ENCODE data around the gene IMMT.
"Not testable (repeated sequence)": the region's sequence is repeated elsewhere in the genome, so short reads cannot be mapped to it uniquely, and the experiment has no call there.

Gene IMMT

DNA sequence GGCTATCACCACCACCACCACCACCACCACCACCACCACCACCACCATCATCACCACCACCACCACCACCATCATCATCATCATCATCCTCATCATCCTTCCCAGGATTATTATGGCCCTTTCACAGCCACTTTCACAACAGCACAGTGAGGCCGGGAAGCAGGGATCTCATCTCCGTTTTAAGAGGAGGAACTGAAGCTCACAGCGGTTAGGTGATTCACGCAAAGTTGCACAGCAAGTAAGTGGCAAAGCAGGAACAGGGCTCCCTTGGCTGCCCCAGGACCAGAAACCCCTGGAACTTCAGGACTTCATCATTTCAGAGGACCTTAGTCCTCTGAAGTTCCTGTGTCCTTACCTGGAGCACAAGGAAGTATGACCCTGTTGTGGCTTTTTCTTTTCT lies 30.8 kb upstream of the IMMT start:
- no peak for DNase-seq (ENCODE audit: low read depth)

DNA sequence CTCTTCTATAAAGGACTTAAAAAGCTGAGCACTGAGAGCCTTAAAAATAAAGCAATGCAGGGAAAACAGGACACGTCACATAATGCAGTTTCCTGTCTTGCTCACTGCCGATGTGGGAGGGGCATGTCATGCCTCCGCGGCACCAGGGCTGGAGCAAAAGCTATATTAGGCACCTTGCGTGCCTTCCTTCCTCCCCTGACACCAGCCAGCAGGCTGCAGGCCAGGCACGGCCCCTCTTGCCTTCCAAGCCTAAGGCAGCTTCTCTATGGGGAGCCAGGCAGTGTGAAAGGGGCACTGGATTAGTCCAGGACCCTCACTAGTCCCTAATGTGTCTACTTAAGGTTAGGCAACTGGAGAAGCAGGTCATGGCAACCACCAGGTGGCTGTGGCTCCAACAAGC lies 30.3 kb upstream of the IMMT start:
- DNase-seq (ENCODE audit: low read depth) = no peak

DNA sequence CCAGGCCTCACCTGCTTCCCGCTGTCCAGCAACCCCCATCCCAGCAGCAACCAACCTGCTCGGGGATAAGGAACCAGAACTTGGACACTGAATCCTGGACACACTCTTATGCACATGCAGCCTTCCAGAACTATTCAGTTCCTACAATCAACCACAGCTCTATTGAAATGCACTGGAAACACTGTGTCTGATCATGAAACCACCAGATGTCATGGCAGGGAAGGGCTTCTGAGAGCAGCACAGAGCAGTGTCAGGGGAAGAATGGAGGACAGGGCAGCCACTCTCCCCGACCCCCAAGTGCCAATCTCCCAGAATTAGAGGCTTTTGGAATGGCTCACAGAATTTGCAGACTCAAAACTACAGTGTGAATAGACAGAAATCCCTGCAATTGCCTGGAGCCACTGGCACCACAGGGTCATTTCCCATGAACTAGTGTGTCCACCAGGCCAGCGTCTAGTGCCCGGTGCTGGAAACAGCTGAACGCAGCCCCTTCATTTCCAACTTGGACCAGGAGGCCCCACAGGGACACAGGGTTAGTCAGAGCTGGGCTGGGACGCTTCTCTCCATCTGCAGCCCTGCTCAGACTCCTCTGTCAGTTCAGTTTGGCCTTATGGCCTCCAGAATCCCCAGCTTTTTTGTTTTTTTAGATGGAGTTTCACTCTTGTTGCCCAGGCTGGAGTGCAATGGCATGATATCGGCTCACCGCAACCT lies 29.5 kb upstream of the IMMT start:
- no peak for DNase-seq (ENCODE audit: low read depth)

DNA sequence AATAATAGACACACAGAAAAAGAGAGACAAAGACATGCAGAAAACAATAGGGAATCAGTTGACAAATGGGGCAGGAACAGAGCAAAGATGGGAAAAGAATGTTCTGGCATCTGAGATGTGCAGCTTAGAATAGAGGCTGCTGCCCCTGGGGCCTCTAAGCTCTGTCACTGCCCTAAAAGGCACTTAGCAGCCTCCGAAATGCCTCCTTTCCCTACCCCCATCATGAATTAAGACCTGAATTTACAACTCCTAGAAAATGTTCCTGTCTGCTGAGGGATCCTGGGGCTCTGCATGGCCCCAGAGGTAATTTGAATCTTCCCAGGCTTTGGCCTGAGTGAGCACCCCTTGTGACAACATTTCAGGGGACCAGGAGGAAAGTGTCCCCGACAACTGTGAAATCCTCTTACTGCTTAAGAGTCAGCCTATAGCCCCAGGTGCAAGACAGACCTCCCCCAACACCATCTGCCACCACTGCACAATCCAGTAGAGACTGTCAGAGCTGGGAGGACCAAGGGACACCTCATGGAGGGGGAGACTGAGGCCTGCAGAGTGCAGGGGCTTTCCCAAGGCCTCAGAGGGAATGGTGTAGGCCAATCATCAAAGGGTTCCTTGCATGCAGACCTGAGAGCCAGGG lies 28.8 kb upstream of the IMMT start:
- DNase-seq (ENCODE audit: low read depth) = no peak

DNA sequence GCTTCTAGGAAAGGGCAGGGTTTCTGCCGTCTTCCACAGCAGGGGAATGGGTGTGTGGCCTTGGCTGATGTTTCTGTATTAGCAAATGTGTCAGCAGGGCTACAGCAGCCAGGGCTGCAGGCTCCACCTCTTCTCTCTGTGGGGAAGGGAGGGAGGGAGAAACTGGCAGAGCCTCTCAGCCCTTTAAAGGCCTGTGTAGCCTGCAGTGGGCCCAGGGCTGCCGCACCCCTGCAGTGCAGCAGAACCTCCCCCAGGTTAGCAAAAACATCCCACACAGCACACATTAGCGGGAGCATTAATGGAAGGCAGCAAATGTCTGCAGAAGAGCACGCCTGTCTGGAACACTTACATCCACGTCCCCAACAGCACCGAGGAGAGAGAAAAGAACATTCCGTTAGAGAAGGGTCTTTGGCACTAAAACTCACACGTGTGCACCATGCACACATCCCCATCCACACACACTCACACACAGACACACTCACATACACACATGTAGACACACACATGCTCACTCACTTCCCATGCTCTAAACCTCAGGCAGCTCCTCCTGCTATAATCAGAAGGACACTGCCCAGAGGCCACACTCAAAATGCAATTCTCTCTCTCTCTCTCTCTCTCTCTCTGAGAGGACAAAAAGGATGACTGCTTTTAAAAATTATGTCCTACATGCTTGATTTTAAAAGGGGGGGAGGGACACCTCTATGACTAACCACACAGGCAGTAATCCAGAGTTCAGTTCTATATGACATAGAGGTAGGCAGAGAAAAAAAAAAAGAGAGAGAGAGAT lies 28.1 kb upstream of the IMMT start:
- DNase-seq (ENCODE audit: low read depth) = peak; percentile 61

DNA sequence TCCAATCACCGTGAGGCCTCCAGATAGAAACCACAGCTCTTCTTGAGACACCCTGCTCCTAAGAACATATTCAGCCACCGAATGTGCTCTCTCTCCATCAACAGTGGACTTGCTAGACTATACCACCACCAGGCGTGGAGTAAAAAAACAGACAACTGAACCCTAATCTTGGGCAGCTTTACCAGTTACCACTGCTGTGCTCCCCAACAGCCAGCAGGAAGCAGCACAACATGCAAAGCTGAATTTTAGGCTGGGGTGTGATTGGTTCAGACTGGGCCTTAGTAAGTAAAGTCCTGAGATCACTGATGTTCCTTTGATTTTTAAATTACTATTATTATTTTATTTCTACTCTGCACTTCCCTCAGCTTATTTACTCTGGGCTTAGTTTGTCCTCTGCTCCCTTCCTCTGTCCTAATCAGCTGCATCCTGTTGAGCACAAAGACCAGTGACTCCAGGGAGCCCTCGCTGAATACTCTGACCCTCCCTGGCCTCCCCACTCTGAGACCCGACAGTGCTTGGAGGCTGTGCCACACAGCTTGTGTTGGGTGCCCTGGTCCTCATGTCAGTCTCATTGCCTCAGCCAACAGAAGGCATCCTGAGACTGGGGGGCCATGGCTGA lies 25.9 kb upstream of the IMMT start:
- peak; percentile 57 for DNase-seq (ENCODE audit: low read depth)

DNA sequence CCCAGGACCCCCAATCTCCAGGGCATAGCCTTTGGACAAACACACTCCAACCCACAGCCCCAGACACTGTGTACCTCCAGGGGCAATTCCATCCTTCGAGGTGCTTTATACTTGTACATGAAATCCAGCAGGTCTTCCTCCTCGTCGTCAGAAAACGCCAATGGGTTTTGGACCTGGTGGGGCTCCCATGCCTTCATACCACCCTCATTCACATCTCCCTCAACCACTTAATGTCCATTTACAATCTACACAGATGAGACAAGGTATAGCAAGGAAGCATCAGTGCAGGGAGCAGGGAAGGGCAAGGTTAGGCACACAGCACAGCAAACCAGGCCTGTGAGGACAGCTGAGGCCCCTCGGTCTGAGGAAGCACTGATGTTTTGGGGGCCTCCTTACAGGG lies 24.6 kb upstream of the IMMT start:
- no peak for DNase-seq (ENCODE audit: low read depth)

DNA sequence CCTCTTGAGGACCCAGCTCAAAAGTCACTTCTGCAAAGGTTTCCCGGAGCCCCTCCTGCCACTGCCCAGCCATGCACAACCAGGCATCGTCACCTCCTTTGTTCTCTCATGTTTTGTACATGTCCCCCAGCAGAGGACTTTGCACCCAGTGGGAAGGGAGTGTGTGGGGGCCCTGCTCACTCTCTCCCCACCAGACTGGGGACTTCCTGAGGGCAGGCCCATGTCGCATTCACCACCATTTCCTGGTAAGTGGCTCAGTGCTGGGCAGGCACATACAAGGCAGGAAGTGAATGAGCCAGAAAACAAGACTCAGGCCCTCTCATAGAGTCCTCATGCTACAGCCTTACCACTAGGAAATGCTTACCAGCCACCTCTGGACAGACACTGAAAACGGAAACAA lies 22.9 kb upstream of the IMMT start:
- no peak for DNase-seq (ENCODE audit: low read depth)

DNA sequence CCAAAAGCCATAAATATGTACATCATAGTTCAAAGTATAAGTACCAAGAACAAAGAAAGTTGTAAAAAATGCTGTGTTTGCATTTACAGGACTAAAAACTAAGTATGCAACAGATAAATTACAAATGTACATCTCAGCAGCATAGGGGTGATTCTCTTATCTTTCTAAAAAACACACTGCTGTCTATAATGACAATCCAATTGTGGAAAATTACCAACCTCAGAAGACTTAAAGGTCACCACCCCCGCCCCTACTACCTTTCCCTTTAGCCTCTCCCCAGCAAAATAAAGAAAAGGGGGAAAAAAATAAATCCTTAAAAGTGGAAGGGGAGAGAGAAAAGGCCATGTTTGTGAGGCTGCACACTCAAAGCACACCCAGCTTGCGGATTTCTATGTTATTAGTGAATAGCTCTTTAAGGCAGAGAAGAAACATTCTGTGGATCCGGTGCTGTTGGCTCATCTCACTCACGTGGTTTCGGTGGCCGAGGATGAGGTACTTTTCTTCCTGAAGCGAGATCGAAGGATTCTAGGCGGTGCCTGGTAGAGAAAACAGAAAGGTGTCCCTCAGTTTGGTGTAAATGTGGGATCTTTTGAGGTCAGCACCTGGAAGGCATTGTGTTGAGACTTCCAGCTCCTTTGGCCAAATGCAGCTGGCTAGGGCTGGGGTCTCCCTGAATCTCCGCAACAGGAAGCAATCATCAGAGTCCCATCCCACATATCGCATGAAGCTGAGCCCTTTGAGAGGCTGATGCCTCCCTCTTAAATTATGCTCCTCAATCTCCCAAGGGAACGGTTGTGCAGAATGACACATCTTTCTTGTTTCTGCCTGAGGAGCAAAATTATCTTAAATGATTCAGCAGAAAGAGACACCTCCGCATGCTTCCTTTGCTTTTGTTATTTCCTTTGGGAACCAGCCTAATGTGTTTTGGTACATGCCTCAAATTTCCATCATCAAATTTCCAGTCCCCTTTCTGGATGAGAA lies 21.6 kb upstream of the IMMT start:
- DNase-seq (ENCODE audit: low read depth) = no peak

DNA sequence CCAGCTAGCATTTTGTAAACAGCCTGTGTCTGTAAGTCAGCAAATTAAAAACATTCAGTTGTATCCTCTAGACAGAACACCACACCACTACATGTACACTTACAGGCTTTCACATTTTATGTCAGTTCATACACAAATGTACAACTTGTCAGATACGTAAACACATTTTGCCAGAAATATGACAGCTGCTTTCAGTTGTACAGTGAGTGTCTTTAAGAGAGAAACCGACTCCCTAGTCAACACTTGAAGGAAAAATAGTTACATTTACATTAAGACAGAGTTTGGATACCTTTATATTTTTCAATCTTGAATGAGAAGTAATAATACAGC lies 19.2 kb upstream of the IMMT start:
- DNase-seq (ENCODE audit: low read depth) = no peak

DNA sequence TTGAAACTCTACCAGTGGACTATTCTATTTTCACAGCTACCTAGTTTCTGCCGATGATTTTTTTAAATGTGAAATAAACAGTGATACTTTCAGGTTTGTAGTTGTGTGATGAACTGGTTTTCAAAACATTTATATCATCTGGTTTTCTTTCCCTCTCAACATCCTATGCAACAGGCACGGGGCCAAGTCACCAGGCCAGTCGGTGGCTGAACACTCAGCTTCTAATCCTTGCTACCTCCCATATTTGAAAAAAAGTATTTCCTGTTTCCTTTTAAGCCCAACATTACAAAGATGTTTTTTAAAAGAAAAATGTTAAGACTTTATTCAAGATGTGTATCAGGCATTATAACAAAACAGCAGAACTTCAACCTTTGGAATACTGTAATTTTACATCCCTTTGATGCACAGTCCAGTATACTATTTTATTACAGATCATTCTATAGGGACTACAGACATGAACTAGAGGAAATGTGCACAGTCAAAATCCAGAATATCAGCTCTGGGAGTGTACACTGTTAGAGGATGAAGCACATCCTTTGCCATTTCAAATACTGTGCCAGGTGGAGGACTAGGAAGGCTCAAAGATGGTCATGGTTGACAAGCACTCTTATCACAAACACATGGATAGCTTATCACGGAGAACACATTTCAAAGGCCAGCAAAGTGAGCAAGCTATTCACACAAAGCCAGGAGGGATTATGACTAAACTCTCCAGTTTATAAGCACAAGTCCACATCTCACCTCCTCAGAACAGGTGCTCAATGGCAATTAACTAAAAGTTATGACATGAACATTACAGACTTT lies 18.6 kb upstream of the IMMT start:
- DNase-seq (ENCODE audit: low read depth) = no peak

DNA sequence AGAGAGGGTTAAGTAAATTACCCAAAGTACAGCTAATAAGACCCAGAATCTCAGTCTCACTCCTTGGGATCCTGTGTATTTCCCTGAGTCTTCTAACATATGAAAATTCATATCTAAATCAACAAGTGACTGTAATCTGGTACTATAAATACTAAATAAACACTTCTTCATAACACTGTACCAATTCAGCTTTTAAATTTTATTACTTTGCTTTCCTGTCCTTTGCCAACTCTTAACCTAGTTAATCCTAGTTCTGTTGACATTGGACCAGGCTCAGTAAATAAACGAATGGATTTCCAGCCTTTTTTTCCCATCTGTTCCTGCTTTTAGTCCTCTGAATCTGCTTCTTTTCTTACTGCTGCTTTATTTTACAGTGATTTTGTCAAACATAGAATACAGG lies 17.8 kb upstream of the IMMT start:
- DNase-seq (ENCODE audit: low read depth) = no peak

DNA sequence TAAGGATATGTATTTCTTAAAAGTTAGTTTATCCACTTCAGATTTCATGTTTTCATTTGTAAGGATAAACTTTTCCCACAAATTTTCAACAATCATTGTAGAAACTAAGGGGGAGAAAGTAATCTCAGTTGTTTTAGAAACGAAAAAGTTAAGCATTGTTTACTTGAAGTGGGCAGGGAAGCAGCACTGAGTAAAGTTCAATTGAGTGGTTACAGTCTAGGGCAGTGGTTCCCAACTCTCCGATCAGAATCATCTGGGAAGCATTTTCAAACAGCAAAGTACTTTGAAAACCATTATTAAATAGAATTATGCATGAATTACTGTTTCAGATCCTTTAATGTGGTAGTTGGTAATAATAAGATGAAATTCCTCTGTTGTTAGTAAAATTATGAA lies 16.5 kb upstream of the IMMT start:
- no peak for DNase-seq (ENCODE audit: low read depth)

DNA sequence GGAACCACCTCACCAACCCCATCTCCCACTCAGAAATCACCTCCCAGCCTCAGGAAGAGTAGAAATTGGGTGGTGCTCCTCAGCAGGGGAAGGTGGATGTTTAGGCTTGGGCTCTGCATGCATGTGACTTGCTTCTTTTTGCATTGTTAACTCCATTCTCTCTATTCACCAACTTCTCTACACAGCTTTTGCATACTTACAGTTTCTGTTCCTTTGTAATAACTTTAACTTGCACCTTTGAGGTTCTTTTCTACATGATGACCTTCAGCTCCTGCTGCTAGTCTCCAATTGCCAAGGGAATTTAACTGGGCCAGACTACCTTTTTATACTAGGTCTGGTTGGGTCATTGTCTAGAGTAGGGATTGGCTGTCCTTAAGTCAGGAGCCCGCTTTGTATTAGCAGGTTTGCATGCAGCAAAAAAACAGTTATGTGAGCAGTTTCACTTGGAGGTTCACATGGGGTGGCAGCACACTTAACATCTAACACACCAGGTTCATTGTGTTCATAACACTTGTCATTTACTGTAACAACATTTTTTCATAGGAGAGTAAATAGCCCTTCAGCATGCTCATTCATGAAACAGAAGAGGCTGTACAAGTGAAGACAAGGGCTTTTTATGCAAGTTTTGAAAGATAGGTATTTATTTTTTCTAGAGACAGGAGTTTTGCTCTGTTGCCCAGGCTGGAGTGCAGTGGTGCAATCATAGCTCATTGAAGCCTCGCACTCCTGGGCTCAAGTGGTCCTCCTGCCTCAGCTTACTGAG lies 16.0 kb upstream of the IMMT start:
- no peak for DNase-seq (ENCODE audit: low read depth)

DNA sequence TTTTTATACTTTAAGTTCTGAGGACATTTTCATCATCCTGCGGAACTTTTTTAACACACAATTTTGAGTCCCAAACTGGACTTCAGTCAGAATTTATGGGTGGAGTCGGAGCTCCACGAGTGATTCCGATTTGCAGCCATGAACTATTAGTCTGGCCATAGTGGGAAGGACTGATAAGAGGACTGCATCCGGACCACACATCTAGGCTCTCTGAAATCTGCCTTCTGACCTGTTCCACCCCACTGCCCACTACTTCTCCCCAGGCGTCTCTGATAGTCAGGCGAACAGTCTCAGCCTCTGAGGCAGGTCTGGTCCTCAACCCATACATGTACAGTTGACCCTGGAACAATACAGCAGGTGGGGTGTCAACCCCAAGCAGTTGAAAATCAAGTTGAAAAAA lies 9.2 kb upstream of the IMMT start:
- no peak for DNase-seq (ENCODE audit: low read depth)

DNA sequence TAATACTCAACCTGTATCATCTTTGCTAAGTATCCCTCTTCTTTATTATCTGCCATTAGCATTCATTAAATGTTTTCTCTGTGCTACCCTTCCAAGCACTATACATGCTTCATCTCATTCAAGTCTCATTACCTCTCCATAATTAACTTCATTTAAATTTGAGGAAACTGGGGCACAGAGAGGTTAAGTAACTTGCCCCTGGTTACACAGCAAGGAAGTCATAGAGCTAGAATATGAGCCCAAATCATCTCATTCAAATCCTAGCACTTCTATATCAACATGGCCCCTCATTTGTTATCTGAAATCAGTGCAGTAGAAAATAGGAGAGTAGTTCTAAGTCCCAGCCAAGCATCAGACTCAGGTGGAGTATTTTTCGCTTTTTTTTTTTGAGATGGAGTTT lies 8.4 kb upstream of the IMMT start:
- no peak for DNase-seq (ENCODE audit: low read depth)

DNA sequence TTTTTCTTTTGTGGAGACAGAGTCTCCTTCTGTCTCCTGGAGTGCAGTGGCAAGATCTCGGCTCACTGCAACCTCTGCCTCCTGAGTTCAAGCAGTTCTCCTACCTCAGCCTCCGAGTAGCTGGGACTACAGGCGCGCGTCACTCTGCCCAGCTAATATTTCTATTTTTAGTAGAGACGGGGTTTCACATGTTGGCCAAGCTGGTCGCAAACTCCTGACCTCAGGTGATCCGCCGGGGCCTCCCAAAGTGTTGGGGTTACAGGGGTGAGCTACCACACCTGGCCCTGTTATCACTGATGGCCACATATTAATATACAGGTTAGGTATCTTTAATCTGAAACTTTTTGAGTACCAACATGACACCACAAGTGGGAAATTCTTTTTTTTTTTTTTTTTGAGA lies 7.4 kb upstream of the IMMT start:
- DNase-seq (ENCODE audit: low read depth) = no peak

DNA sequence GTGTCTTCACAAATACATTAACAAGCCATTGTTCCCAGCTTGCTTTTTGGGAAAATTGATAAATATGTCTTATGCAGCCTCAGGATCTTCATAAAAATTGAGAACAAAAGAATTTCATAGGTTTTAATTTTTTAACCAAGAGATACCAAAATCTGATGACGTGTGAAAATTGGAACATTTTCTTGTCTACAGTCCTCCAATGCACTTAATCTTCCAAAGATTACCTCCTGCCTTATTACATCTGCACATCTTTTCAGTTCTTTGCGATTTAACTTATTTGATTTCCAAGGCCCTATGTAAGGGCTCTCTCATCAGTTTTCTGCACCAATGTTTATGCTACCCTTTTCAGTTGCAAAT lies 7.1 kb upstream of the IMMT start:
- no peak for DNase-seq (ENCODE audit: low read depth)

DNA sequence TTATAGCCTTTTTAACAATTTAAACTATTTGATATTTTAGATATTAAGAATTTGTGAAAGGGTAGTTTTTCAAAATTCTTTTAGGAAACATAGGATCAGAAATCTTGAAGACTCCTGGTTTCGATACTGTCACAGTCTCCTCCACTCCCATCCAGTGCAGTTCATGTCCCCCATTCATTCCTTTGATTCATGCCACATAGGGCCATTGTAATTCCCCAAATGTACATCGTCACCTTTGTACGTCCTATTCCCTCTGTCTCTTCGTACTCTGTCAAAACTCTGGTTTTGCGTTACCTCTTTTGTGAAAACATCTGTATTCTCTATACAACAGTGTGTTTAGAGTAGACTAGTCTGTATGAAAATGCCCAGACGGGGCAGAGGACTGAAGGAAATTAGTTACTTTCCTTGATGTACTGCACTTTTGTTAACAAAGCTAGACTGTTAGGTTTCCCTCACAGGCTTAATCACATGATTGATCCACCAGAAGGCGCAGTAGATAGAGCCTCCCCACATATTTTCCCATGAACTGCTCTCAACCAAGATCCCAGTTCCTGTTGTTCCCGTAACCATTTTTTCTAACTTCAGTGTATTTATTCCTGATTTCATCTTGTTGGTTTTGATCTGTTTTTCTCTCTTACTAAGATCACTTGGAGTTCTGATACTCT lies 6.5 kb upstream of the IMMT start:
- peak; percentile 50 for DNase-seq (ENCODE audit: low read depth)

DNA sequence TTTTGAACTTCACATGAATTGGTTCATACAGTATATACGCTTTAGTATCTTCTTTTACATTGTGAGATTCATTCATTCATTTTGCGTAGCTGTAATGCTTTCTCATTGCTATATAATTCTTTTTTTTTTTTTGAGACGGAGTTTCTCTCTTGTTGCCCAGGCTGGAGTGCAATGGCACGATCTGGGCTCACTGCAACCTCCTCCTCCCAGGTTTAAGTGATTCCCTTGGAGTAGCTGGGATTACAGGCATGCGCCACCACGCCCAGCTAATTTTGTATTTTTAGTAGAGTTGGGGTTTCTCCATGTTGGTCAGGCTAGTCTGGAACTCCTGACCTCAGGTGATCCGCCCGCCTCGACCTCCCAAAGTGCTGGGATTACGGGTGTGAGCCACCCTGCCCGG lies 5.3 kb upstream of the IMMT start:
- not testable (repeated sequence) for DNase-seq (ENCODE audit: low read depth)
